Thoracic aorta (tissue), 2 donors: ENCODE data around the gene MYMX. TPM values are rescaled to one million over a fixed set of nuclear protein-coding genes. Genes with fewer than 3 reads are reported as not detected.

ENCODE experiments used
- ATAC-seq: fragments of 150-250 bp; one replicate; pipeline ENCODE4 v1.8.0; 2017; ENCODE audit warnings: low read depth; ENCODE audit not compliant: insufficient number of reproducible peaks, low FRiP score
- DNase-seq: peaks from one replicate; pipeline ENCODE4 v3.0.0-alpha.2; 2020; ENCODE audit warnings: low spot score
- H3K27ac ChIP-seq, 2 donors: fragments of 200-600 bp; sonication (generic); 1 replicate in 1 of 2; 2 replicates in 1 of 2; pipeline ENCODE4 v1.5.1; 2016; ENCODE audit warnings: mild to moderate bottlenecking in 2 of 2, moderate library complexity in 2 of 2
- H3K27me3 ChIP-seq: fragments of 200-600 bp; sonication (generic); replicated peaks from 2 replicates; pipeline ENCODE4 v1.6.0; 2016; ENCODE audit warnings: mild to moderate bottlenecking; ENCODE audit not compliant: insufficient read depth
- H3K36me3 ChIP-seq: fragments of 200-600 bp; sonication (generic); one replicate; pipeline ENCODE4 v1.5.1; 2016
- H3K4me1 ChIP-seq, 2 donors: fragments of 200-600 bp; sonication (generic); 1 replicate in 1 of 2; 2 replicates in 1 of 2; pipeline versions ENCODE4 v1.5.1 to v1.6.0; 2016; ENCODE audit warnings: low read depth in 2 of 2, mild to moderate bottlenecking in 1 of 2; ENCODE audit not compliant: control insufficient read depth in 1 of 2
- H3K4me3 ChIP-seq: fragments of 200-600 bp; sonication (generic); 2 replicates; pipeline ENCODE4 v1.5.1; 2016; ENCODE audit warnings: mild to moderate bottlenecking
- H3K9me3 ChIP-seq: fragments of 200-600 bp; sonication (generic); 2 replicates; pipeline ENCODE4 v1.5.1; 2016
- total RNA-seq, 2 donors: library from RNA; depleted of rRNA; stranded (reverse); fragments of >200 nt; gene quantifications; one replicate each; pipeline versions ENCODE4 v1.1.0 to v1.2.3, GENCODE V29; 2016
- TF ChIP-seq, protein P1 (sequence below): fragments of 200-600 bp; sonication (generic); IDR thresholded peaks from one replicate; pipeline ENCODE4 v1.5.1; 2019; ENCODE audit warnings: antibody characterized with exemption

Gene MYMX
- total RNA-seq, 2 donors from 2014 or later: not detected

GRCh38 chr6:44172731-44173500 lies 43.8 kb upstream of the MYMX start:
- no peaks in the 10 kb centered on the region for H3K9me3 ChIP-seq
- H3K36me3 ChIP-seq: no peaks in the 10 kb centered on the region
- DNase-seq (peak; percentile 71), ATAC-seq (peak; percentile 75)
- H3K27me3 ChIP-seq: no peaks in the 10 kb centered on the region
- no peak overlapping the region for H3K4me3 ChIP-seq
- no peak overlapping the region for H3K27ac ChIP-seq
- TF ChIP-seq, protein P1, sequence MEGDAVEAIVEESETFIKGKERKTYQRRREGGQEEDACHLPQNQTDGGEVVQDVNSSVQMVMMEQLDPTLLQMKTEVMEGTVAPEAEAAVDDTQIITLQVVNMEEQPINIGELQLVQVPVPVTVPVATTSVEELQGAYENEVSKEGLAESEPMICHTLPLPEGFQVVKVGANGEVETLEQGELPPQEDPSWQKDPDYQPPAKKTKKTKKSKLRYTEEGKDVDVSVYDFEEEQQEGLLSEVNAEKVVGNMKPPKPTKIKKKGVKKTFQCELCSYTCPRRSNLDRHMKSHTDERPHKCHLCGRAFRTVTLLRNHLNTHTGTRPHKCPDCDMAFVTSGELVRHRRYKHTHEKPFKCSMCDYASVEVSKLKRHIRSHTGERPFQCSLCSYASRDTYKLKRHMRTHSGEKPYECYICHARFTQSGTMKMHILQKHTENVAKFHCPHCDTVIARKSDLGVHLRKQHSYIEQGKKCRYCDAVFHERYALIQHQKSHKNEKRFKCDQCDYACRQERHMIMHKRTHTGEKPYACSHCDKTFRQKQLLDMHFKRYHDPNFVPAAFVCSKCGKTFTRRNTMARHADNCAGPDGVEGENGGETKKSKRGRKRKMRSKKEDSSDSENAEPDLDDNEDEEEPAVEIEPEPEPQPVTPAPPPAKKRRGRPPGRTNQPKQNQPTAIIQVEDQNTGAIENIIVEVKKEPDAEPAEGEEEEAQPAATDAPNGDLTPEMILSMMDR: peak; percentile 93
- peaks cover 6 to 21% of the 10 kb centered on the region in 2 donors for H3K4me1 ChIP-seq

DNA sequence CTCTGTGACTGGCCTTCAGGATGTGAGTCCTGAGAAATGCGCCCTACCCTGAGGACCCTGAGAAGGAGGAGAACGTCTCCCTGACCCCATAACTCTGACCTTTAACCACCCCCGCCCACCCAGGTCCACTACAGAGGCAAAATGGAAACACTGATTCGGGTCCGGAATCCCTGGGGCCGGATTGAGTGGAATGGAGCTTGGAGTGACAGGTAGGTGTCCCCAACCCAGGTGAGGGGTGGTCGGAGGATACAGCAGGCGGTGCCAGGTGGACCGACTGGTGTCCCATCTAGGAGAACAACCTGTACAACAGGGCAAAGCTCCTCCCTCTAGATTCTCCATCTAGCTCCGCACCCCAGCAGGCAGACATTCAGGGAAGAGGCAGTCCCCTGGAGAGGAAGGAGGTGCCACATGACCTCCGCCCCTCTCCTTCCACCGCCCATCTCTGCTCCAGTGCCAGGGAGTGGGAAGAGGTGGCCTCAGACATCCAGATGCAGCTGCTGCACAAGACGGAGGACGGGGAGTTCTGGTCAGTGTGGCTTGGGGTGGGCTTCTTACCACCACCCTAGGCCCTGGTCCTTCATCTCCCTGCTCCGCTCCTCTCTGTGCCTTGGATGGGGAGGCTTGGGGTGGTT lies 40.5 kb upstream of the MYMX start:
- H3K27me3 ChIP-seq: no peaks in the 10 kb centered on the region
- no peak for ATAC-seq
- DNase-seq: no peak
- H3K27ac ChIP-seq: no peak overlapping the region
- TF ChIP-seq, protein P1: no peak
- peaks cover 9 to 36% of the 10 kb centered on the region in 2 donors for H3K4me1 ChIP-seq
- no peak overlapping the region for H3K4me3 ChIP-seq
- no peaks in the 10 kb centered on the region for H3K36me3 ChIP-seq
- H3K9me3 ChIP-seq: no peaks in the 10 kb centered on the region

GRCh38 chr6:44176762-44177509 lies 39.8 kb upstream of the MYMX start:
- Histone ChIP-seq H3K4me3 (no peak overlapping the region), H3K27ac (peak overlapping the region in 1 of 2 donors; percentile 67), H3K4me1 (peaks cover 9 to 36% of the 10 kb centered on the region in 2 donors), H3K36me3 (no peaks in the 10 kb centered on the region), H3K9me3 (no peaks in the 10 kb centered on the region), H3K27me3 (no peaks in the 10 kb centered on the region)
- DNase-seq (no peak), ATAC-seq (no peak)
- TF ChIP-seq, protein P1: no peak

DNA sequence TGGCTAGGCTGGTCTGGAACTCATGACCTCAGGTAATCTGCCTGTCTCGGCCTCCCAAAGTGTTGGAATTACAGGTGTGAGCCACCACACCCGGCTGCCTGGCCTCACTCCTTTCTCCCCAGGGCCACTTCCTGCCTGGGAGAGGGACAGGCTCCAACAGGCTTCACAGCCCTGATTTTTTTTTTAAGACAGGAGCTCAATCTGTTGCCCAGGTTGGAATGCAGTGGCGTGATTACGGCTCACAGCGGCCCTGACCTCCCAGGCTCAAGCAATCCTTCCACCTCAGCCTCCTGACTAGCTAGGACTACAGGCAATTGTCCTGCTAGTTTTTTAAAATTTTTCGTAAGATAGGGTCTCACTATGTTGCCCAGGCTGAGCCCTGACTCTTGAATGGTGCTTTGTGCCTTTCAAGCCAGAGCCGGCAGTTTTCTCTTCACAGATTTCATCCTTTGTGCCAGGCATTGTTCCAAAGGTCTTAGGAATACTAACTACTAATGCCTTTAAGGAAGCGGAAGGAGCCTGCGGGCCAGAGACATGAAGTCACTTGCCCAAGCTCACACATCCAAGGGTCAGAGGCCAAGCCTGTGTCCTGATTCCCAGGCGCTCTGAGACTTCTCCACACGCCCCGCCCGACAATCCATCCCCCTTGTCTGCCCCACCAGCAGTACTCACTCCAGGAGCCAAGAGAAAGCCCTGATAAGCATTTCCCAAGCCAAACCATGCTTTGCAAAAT lies 38.9 kb upstream of the MYMX start:
- peak overlapping the region; percentile 66 to 67 for H3K27ac ChIP-seq
- H3K9me3 ChIP-seq: no peaks in the 10 kb centered on the region
- TF ChIP-seq, protein P1: no peak
- H3K4me3 ChIP-seq: no peak overlapping the region
- no peaks in the 10 kb centered on the region for H3K36me3 ChIP-seq
- H3K27me3 ChIP-seq: no peaks in the 10 kb centered on the region
- H3K4me1 ChIP-seq: peaks cover 9 to 31% of the 10 kb centered on the region in 2 donors
- peak; percentile 19 for ATAC-seq
- DNase-seq: peak; percentile 25
